ENCODE results near the gene HDAC4.

HDAC4 gene

GRCh38 chr2:239278361-239278760, 122.5 kb downstream of the HDAC4 start:
- no peak overlapping the region for H3K27ac ChIP-seq (ENCODE audit: insufficient read depth, low read depth, low read length, poor library complexity, severe bottlenecking)
- no peak overlapping the region for H3K4me3 ChIP-seq (ENCODE audit: insufficient read depth, low read depth, low read length)
- H3K27me3 ChIP-seq (ENCODE audit: control insufficient read depth, insufficient read depth, low read length, poor library complexity, severe bottlenecking): no peaks in the 10 kb centered on the region
- no peaks in the 10 kb centered on the region for H3K36me3 ChIP-seq (ENCODE audit: control insufficient read depth, insufficient read depth, low read length)
- 92 to 94% methylated on average over 7 of the region's 7 CpGs for WGBS, 2 experiments
- no peaks in the 10 kb centered on the region for H3K9me3 ChIP-seq (ENCODE audit: control insufficient read depth, low read length)
- peaks cover 23% of the 10 kb centered on the region for H3K4me1 ChIP-seq (ENCODE audit: control insufficient read depth, insufficient read depth, low read length)

- 89 to 90% methylated on average over 27 of the region's 27 CpGs for WGBS, 2 experiments
Measured at GRCh38 chr2:239277401-239278085, 123.3 kb downstream of the HDAC4 start.

GRCh38 chr2:239276851-239277250, 124.0 kb downstream of the HDAC4 start:
- no peak overlapping the region for H3K27ac ChIP-seq (ENCODE audit: insufficient read depth, low read depth, low read length, poor library complexity, severe bottlenecking)
- 93 to 95% methylated on average over 9 of the region's 9 CpGs for WGBS, 2 experiments
- no peaks in the 10 kb centered on the region for H3K36me3 ChIP-seq (ENCODE audit: control insufficient read depth, insufficient read depth, low read length)
- no peaks in the 10 kb centered on the region for H3K9me3 ChIP-seq (ENCODE audit: control insufficient read depth, low read length)
- H3K4me3 ChIP-seq (ENCODE audit: insufficient read depth, low read depth, low read length): no peak overlapping the region
- peaks cover 23% of the 10 kb centered on the region for H3K4me1 ChIP-seq (ENCODE audit: control insufficient read depth, insufficient read depth, low read length)
- H3K27me3 ChIP-seq (ENCODE audit: control insufficient read depth, insufficient read depth, low read length, poor library complexity, severe bottlenecking): no peaks in the 10 kb centered on the region

More at GRCh38 chr2:239277401-239278085, 123.3 kb downstream of the HDAC4 start:
- H3K27me3 ChIP-seq (ENCODE audit: control insufficient read depth, insufficient read depth, low read length, poor library complexity, severe bottlenecking): no peaks in the 10 kb centered on the region
- no peaks in the 10 kb centered on the region for H3K36me3 ChIP-seq (ENCODE audit: control insufficient read depth, insufficient read depth, low read length)
- H3K9me3 ChIP-seq (ENCODE audit: control insufficient read depth, low read length): no peaks in the 10 kb centered on the region
- H3K4me3 ChIP-seq (ENCODE audit: insufficient read depth, low read depth, low read length): no peak overlapping the region
- no peak overlapping the region for H3K27ac ChIP-seq (ENCODE audit: insufficient read depth, low read depth, low read length, poor library complexity, severe bottlenecking)
- H3K4me1 ChIP-seq (ENCODE audit: control insufficient read depth, insufficient read depth, low read length): peaks cover 23% of the 10 kb centered on the region

- H3K27me3 ChIP-seq (ENCODE audit: control insufficient read depth, insufficient read depth, low read length, poor library complexity, severe bottlenecking): no peaks in the 10 kb centered on the region
- H3K36me3 ChIP-seq (ENCODE audit: control insufficient read depth, insufficient read depth, low read length): no peaks in the 10 kb centered on the region
- H3K4me3 ChIP-seq (ENCODE audit: insufficient read depth, low read depth, low read length): no peak overlapping the region
- no peaks in the 10 kb centered on the region for H3K9me3 ChIP-seq (ENCODE audit: control insufficient read depth, low read length)
- H3K27ac ChIP-seq (ENCODE audit: insufficient read depth, low read depth, low read length, poor library complexity, severe bottlenecking): peak overlapping the region; percentile 23
- H3K4me1 ChIP-seq (ENCODE audit: control insufficient read depth, insufficient read depth, low read length): peaks cover 23% of the 10 kb centered on the region
- 91% methylated on average over 31 of the region's 31 CpGs for WGBS, 2 experiments
Measured at GRCh38 chr2:239275847-239276831, 124.7 kb downstream of the HDAC4 start.

GRCh38 chr2:239275044-239275685, 125.7 kb downstream of the HDAC4 start:
- WGBS, 2 experiments: 89 to 91% methylated on average over 34 of the region's 34 CpGs
- Histone ChIP-seq H3K9me3 (ENCODE audit: control insufficient read depth, low read length) (no peaks in the 10 kb centered on the region), H3K4me1 (ENCODE audit: control insufficient read depth, insufficient read depth, low read length) (peaks cover 23% of the 10 kb centered on the region), H3K36me3 (ENCODE audit: control insufficient read depth, insufficient read depth, low read length) (no peaks in the 10 kb centered on the region), H3K27ac (ENCODE audit: insufficient read depth, low read depth, low read length, poor library complexity, severe bottlenecking) (peak overlapping the region; percentile 62), H3K27me3 (ENCODE audit: control insufficient read depth, insufficient read depth, low read length, poor library complexity, severe bottlenecking) (no peaks in the 10 kb centered on the region), H3K4me3 (ENCODE audit: insufficient read depth, low read depth, low read length) (no peak overlapping the region)

- 80 to 87% methylated on average over 16 of the region's 16 CpGs for WGBS, 2 experiments
- Histone ChIP-seq H3K27ac (ENCODE audit: insufficient read depth, low read depth, low read length, poor library complexity, severe bottlenecking) (peak overlapping the region; percentile 62), H3K27me3 (ENCODE audit: control insufficient read depth, insufficient read depth, low read length, poor library complexity, severe bottlenecking) (no peaks in the 10 kb centered on the region), H3K4me1 (ENCODE audit: control insufficient read depth, insufficient read depth, low read length) (peaks cover 23% of the 10 kb centered on the region), H3K4me3 (ENCODE audit: insufficient read depth, low read depth, low read length) (no peak overlapping the region), H3K9me3 (ENCODE audit: control insufficient read depth, low read length) (no peaks in the 10 kb centered on the region), H3K36me3 (ENCODE audit: control insufficient read depth, insufficient read depth, low read length) (no peaks in the 10 kb centered on the region)
Measured at GRCh38 chr2:239274391-239275043, 126.3 kb downstream of the HDAC4 start.

GRCh38 chr2:239273280-239274234, 127.3 kb downstream of the HDAC4 start:
- H3K9me3 ChIP-seq (ENCODE audit: control insufficient read depth, low read length): no peaks in the 10 kb centered on the region
- H3K36me3 ChIP-seq (ENCODE audit: control insufficient read depth, insufficient read depth, low read length): no peaks in the 10 kb centered on the region
- H3K4me1 ChIP-seq (ENCODE audit: control insufficient read depth, insufficient read depth, low read length): peaks cover 23% of the 10 kb centered on the region
- H3K27ac ChIP-seq (ENCODE audit: insufficient read depth, low read depth, low read length, poor library complexity, severe bottlenecking): no peak overlapping the region
- WGBS, 2 experiments: 95 to 96% methylated on average over 22 to 23 of the region's 23 CpGs
- no peaks in the 10 kb centered on the region for H3K27me3 ChIP-seq (ENCODE audit: control insufficient read depth, insufficient read depth, low read length, poor library complexity, severe bottlenecking)
- H3K4me3 ChIP-seq (ENCODE audit: insufficient read depth, low read depth, low read length): no peak overlapping the region

- Histone ChIP-seq H3K4me1 (ENCODE audit: control insufficient read depth, insufficient read depth, low read length) (peaks cover 28% of the 10 kb centered on the region), H3K27ac (ENCODE audit: insufficient read depth, low read depth, low read length, poor library complexity, severe bottlenecking) (no peak overlapping the region), H3K27me3 (ENCODE audit: control insufficient read depth, insufficient read depth, low read length, poor library complexity, severe bottlenecking) (no peaks in the 10 kb centered on the region), H3K9me3 (ENCODE audit: control insufficient read depth, low read length) (no peaks in the 10 kb centered on the region), H3K4me3 (ENCODE audit: insufficient read depth, low read depth, low read length) (no peak overlapping the region), H3K36me3 (ENCODE audit: control insufficient read depth, insufficient read depth, low read length) (no peaks in the 10 kb centered on the region)
- WGBS, 2 experiments: 91 to 93% methylated on average over 9 of the region's 9 CpGs
Measured at GRCh38 chr2:239272626-239273025, 128.2 kb downstream of the HDAC4 start.

GRCh38 chr2:239271882-239272281, 128.9 kb downstream of the HDAC4 start:
- Histone ChIP-seq H3K4me1 (ENCODE audit: control insufficient read depth, insufficient read depth, low read length) (peaks cover 34% of the 10 kb centered on the region), H3K36me3 (ENCODE audit: control insufficient read depth, insufficient read depth, low read length) (no peaks in the 10 kb centered on the region), H3K27me3 (ENCODE audit: control insufficient read depth, insufficient read depth, low read length, poor library complexity, severe bottlenecking) (no peaks in the 10 kb centered on the region), H3K27ac (ENCODE audit: insufficient read depth, low read depth, low read length, poor library complexity, severe bottlenecking) (no peak overlapping the region), H3K4me3 (ENCODE audit: insufficient read depth, low read depth, low read length) (no peak overlapping the region), H3K9me3 (ENCODE audit: control insufficient read depth, low read length) (no peaks in the 10 kb centered on the region)
- WGBS, 2 experiments: 91 to 94% methylated on average over 5 of the region's 5 CpGs
